GM21737 (cell line): ENCODE measurements around the gene TEAD2.

Experiments used
- ATAC-seq: cut with Tn5 transposase; IDR thresholded peaks from one replicate; pipeline ENCODE4 v1.9.1; 2021; ENCODE audit warnings: mild to moderate bottlenecking, moderate library complexity; ENCODE audit not compliant: unreplicated experiment

TEAD2 gene

GRCh38 chr19:49294401-49294800 is 67.8 kb downstream of the TEAD2 start:
- ATAC-seq: no peak
